ENCODE results near the gene TUBB4A.
"Not testable (repeated sequence)": the region's sequence is repeated elsewhere in the genome, so short reads cannot be mapped to it uniquely, and the experiment has no call there.

Gene TUBB4A

DNA sequence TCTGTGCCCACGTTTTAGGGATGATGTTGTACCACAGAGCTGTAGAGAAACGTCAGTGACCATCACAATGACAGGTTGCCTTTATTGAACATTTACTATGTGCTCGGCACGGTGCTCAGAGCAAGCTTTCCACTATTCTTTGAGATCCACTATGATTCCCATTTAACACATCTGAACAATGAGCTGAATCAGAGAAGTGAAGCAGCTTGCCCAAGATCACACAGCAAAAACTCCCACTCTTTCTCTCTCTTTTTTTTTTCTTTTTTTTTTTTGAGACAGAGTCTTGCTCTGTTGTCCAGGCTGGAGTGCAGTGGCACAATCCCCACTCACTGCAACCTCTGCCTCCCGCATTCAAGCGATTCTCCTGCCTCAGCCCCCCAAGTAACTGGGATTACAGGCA is 20.6 kb upstream of the TUBB4A start:
- DNase-seq, result no peak

DNA sequence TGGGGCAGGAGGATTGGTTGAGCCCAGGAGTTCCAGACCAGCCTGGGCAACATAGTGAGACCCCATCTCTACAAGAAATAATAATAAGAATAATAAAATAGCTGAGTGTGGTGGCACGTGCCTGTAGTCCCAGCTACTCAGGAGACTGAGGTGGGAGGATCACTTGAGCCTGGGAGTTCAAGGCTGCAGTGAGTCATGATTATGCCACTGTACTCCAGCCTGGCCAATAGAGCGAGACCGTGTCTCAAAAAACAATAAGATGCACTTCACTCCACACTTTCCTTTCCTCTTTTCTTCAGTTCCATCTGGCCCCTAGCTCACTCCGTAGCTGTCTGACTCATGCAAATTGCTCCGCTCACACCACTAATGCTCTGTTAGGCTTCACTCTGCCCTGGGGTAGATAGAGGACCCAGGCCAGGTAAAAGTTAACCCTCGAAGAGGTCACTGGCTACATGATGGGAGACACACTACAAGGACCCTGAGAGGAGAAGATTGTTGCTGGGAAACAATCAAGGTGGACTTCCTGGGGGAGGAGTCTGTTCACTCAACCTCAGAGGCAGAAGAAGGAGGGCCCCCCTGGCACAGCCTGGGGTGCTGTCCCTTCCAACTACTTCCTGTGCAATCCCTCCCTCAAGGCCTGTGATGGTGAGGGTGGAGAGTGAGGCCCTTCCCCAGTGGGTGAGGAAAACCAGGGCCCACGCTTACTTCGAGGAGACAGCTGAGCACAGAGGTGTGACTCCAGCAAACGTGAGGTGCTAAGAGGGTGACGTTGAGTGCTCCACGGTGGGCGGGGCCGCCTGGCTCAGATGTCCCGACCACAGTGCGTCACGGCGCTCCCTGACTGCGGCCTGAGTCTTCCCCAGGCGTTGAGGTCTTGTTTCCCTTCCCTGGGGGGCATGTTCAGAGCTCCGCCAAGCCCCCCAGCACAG is 19.9 kb upstream of the TUBB4A start:
- peak; percentile 80 for DNase-seq

DNA sequence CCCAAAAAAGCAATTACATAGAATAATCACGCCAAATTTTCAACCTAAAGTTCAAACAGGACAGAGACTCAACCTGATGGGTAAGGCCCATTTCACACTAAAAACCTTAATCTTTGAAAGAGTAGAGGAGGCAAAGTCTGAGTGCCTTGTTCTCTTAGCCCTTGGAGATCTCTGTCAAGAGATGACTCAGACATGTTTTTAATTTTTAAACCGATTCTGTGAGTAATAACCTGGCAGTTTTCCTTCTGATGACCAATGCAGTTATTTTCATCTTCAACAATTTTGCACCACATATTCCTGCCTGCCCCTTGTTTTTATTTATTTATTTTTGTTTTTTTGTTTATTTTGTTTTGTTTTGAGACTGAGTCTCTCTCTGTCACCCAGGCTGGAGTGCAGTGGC is 17.2 kb upstream of the TUBB4A start:
- no peak for DNase-seq

DNA sequence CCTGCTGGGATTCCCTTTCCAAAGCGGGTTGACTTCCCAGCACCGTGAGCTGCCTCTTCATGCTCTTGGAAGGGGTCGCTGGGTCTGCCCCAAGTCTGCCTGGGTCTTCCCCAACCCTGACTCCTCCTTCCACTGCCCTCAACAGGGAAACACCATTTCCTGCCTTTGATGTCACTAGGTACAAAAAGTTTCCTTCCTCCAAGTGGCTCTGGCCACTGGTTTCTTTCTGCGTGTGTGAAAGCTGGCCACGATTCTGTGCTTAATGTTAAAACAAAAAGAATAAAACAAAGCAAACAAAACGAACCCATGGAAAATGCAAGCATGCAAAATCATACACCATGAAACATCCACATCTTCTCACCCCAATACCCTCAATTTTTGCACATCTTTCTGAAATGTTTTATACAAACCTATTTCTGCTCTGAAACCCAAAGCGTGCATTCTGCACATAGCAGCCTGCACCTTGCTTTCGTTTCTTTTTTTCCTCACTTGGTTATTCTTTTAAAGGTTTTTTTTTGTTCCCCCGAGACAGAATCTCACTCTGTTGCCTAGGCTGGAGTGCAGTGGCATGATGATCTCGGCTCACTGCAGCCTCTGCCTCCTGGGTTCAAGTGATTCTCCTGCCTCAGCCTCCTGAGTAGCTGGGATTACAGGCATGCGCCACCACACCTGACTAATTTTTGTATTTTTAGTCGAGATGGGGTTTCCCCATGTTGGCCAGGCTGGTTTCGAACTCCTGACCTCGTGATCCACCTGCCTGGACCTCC is 16.2 kb upstream of the TUBB4A start:
- no peak for DNase-seq

DNA sequence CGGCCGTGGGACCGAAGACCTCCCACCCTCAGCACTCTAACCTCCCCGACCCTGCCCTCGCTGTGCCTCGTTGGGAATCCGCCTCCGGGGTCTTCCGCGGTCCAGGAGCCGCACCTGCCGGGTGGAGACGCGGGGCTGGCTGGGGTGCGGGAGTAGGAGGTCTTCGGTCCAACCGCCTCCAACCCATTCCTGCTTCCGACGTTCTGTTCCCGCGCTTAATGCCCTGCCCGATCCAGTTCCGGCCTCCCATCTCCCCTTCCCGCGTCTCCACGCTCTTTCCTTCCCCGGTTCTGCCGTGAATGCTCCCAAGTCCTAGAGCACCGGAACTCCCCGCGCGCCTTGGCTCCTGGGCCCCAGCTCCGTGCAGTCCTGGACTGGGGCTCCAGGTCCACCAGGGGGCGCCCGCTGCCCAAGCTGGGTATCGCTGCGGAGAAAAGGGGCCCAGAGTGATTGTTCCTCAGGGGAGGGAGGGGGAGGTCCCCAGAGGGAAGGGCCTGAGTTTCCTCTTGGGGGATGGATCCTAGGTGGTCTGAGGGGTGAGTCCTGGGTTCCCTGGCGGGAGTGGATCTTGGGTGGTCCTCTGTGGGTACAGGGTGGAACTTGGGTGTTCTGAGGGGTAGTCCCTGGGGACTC is 14.7 kb upstream of the TUBB4A start:
- DNase-seq, result peak; percentile 86

DNA sequence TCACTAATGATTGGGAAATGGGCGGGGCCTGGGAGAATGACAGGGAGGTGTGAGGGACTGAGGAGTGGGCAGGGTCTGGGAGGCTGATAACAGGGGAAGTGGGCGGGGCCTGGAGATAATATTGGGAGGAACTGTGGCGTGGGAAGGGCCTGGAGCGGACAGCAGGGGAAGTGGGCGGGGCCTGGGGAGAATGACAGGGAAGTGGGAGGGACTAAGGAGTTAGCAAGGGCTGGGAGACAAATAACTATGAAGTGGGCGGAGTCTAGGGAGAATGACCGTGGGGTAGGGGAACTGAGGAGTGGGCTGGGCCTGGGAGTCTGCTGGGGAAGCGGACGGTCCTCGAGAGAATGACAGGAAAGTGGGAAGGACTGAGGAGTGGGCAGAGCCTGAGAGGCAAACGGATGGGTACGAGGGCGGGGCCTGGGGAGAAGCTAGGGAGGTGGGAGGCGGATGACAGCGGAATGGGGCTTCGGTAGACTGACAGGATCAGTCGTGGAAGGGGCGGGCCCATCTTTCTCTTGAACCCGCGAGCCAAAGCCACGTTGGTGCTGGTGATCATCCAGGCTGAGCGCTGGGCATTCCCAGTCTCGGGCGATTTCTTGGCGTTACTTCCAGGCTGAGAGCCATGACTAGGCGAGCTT is 14.0 kb upstream of the TUBB4A start:
- peak; percentile 82 for DNase-seq

DNA sequence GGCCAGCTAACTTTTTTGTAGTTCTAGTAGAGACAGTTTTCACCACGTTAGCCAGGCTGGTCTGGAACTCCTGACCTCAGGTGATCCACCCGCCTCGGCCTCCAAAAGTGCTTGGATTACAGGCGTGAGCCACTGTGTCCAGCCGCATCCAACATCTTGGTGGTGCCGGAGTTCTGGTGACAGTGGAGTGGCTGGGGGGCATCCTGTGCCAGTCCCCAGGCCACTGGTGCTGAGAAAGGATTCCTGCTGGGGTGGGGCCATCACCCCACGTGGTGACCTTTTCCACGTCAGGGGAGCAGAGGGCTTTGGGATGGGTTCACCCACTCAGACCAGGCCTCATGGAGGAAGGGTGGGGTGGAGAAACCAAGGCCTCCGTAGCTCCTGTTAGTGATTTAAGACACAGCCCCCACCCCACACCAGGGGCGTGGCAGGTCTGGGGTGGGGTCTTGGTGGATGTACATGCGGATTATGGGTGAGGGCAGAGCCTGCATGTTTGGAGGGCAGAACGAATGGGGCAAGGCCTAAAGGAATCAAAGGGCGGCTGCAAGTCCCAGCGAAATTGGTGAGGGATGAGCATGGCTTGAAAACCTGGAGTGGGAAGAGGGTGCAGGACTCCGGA is 12.9 kb upstream of the TUBB4A start:
- DNase-seq, result no peak

DNA sequence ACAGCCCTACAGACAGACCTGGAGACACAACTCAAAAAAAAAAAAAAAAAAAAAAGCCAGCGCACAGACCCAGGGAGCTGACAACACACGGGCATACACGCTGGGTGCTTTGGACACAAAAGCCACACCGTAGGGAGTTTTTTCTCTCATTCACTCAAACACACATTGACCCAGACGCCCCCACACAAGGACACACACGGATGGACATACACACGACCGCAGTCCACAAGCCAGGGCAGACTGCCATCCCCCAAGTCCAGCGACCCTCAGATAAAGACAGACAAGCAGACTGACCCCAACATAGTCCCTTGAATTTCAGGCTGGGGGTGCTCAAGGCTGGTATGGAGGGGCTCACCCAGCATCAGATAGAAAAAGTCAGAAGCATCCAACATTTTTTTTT is 12.0 kb upstream of the TUBB4A start:
- DNase-seq, result no peak

DNA sequence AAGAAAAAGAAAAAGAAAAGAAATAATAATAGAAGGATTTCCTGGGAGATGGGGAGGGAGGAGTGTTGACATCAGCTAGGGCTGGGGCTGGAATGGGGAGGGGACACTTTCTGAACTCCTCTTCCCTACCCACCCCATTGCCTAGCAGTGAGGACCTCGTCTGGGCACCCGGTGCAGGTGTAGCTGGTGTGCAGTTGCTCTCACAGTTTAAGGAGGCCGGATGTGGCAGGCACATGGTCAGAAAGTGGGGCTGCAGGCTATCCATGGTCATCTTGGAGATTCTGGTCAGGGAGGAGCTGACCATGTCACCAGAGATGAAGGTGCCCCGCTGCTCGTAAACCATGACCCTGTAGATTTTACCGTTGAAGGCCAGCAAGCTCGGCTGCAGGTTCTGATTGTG is 8.5 kb upstream of the TUBB4A start:
- DNase-seq, result no peak

DNA sequence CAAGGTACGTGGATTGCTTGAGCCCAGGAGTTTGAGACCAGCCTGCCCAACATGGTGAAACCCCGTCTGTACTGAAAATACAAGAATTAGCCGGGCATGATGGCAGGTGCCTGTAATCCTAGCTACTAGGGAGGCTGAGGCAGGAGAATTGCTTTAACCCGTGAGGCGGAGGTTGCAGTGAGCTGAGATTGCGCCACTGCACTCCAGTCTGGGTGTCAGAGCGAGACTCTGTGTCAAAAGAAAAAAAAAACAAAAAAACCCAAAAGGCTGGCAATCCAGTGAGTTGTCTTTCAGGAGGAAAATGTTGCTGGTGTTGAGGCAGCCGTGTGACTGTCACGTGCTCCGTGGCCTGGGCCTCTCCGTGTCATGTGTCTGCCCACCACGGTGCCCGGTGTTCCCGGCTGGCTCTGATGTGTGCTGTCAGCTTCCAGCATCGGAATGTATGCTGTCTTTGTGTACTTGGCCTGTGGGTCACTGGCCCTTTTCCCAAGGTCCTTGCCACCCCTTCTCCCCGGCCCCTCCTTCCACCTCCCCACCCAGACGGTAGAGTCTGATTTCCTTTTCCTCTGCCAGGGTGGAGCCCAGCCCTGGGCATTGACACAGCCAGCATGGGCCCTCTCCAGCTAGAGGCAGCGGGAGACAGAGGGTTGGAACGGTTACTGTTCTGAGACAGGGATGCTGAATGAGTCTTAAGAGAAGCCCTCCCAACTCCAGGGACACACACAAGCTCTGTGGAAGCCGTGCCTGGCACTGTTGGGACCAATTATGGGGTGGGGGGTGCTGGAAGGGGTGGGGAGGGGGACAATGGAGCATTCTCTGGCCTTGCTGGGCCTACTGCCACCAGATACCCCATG is 7.2 kb upstream of the TUBB4A start:
- DNase-seq, result no peak

DNA sequence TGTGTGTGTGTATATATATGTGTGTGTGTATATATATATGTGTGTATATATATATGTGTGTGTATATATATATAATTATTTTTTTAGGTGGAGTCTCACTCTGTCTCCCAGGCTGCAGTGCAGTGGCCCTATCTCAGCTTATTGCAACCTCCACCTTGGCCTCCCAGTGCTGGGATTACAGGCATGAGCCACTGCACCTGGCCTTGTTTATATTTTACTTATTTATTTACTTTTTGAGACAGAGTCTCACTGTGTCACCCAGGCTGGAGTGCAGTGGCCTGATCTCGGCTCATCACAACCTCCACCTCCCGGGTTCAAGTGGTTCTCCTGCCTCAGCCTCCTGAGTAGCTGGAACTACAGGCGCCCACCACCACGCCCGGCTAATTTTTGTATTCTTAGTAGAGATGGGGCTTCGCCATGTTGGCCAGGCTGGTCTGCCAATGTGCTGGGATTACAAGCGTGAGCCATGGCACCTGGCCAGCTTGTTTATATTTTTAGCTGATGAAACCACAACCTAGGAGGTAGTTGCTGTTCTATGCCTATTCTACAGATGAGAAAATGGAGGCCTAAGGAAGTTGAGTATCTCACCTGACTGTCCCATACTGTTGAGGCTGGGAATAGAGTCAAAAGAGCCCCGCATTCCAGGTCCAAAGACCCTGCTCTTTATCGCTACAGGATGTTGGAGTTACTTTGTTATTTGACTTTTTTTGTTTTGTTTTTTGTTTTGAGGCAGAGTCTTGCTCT is 6.1 kb upstream of the TUBB4A start:
- DNase-seq, result not testable (repeated sequence)

DNA sequence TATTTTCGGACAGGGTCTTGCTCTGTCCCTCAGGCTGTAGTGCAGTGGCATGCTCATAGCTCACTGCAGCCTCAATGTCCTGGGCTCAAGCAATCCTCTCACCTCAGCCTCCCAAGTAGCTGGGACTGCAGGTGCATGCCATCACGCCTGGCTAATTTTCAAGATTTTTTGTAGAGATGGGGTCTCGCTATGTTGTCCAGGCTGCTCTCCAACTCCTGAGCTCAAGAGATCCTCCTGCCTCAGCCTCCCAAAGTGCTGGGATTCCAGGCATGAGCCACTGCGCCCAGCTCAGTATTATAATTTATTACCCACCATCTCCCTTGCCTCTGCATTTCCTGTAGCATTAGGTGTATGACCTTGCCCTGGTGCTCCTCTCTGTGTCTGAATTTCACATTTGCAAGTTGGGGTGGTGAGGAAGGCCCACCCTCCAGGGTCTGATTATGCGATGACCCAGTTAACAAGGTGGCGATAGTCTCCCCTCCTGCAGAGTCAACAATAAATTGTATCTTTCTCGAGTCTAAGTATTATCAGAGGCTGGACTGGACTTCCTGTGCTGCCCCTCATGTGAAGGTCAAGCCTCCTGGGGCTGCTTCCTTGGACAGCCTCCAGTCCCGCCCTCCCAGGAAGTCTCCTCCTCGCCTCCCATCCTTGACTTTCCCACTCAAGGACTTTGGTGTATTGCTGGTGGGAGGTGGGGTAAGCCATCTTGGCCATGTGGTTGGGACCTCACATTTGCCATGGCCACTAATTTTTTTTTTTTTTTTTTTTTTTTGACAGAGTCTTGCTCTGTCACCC is 1.5 kb upstream of the TUBB4A start:
- DNase-seq, result no peak

DNA sequence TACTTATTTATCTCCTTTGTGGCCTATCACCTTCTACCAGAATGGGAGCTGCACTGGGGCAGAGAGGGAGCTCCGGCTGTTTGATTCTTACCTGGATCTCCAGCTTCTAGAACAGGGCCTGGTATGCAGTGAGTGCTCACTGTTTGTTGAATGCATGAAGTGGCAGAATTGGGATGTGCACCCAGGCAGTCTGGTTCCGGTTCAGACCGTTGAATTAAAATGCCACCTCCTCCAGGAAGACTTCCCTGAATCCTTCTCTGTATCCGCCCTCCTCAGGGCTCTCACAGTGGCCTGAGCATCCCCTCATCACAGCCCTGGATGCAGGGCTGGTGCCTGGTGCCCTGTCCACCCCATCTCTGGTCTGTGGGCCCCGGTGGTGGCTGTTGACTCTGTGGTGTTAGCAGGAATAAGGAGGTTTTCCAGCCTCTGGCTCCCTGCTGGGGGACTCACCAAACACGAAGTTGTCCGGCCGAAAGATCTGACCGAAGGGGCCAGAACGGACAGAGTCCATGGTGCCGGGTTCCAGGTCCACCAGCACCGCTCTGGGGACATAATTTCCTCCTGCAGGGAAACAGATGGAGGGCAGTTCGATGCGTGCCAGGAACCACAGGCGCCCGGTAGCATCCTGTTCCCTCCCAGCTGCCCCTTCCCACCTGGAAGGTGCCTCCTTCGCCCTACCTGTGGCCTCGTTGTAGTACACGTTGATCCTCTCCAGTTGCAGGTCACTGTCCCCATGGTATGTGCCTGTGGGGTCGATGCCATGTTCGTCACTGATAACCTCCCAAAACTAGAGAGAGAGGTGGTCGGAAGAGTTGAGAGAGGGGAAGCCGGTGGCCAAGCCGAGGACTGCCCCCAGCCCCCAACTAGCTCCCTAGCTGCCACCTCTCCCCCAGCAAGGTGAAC is 1.0 kb downstream of the TUBB4A start:
- no peak for DNase-seq

DNA sequence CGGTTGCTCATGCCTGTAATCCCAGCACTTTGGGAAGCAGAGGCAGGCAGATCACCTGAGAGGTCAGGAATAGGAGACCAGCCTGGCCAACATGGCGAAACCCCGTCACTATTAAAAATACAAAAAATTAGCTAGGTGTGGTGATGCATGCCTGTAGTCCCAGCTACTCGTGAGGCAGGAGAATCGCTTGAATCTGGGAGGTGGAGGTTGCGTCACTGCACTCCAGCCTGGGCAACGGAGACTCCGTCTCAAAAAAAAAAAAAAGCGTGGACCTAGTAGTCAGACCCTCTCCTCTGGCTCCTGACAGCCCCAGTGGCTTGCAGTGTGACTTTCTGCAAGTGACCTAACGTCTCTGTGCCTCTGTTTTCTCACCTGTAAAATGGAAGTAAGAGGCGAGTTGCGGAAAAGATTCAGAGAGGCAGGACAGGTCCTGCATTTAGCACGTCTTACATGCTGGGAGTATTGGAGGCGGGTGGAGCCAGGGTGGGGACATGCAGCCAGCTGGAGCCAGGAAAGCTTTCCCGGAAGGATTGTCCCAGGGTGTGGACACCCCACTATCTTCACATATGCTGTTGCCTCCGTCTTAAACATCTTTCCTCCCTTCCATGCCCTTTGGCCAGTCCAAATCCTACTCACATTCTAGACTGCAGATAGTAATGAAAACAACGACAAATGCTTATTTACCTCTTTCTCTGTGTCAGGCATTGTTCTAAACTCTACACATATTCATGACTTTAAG is 2.9 kb downstream of the TUBB4A start:
- no peak for DNase-seq

DNA sequence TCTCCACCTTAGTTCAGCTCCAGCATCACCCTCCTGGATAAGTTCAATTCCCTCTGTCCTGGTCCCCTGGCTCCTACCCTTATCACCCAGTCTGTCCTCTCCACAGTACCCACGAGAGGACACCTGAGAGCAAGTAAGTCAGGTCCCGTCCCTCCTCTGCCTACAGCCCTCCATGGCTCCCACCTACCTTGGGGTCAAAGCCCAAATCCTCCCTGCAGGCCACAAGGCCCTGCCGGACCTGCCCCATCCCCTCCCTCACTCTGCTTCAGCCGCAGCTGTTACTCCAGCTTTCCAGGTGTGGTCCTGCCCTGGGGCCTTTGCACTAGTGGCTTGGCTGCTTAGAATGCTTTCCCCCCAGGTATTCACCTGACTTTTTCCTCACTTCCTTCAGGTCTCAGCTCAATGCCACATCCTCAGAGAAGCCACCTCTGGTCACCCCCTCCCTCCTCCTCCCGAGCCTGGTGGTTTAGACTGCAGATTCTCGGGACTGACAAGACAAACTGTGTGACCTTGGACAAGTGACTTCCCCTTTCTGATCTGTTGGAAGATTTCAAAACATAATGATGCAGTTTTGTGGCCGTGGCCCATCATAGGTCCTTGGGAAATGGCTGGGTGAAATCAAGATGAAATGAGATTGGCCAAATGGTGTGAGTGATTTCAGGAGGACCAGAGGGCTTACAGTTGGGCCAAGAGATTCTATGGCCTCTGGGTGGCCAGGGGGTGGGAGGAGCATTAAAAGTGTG is 3.6 kb downstream of the TUBB4A start:
- DNase-seq, result no peak

DNA sequence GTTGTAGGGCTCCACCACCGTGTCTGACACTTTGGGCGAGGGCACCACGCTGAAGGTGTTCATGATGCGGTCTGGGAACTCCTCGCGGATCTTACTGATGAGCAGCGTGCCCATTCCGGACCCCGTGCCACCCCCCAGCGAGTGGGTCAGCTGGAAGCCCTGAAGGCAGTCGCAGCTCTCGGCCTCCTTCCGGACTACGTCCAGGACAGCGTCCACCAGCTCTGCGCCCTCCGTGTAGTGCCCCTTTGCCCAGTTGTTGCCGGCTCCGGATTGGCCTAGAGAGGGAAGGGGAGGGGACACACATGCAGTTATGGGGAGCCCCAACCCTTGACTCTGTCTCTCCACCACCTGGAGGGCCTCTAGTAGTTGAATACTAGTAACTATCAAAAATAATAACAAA is 6.2 kb downstream of the TUBB4A start:
- no peak for DNase-seq

DNA sequence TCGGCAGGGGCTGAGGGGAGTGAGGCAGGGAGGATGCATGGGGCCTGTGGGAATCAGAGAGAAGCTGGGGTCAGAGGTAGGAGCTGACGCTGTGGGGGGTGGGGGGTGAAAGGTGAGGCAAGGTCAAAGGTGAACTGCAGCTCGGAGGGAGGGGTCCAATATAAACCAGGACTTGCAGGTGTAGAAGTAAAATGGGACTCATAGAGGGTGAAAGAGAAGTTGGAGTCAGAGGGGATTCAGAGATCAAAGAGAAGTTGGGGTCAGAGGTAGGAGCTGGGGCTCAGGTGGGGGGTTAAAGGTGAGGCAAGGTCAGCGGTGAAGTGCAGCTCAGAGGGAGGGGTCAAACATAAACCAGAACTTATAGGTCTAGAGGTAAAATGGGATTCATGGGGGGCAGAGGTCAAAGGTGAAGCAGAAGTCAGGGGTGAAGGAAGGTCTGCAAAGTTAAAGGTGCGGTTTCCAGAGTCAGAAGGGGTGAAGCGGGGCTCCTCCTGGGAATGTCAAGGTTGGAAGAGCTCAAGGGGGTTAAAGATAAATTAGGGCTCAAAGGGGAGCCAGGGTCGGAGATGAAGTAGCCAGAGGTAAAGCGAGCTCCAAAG is 7.6 kb downstream of the TUBB4A start:
- no peak for DNase-seq

Data from CD4-positive, alpha-beta T cell treated with Interleukin-15 for 1 hour (primary cell).